NCI-H345 treated with DMSO at 0.1 percent for 48 hours (cell line): ENCODE results near the gene FLYWCH2.

Experiments
- DNase-seq: peaks from one replicate; lab custom pipeline; 2025; ENCODE audit not compliant: unreplicated experiment; lab: John Stamatoyannopoulos, UW

FLYWCH2 gene

GRCh38 chr16:2882650-2883457, at the start of gene FLYWCH2:
Gene FLYWCH2 (plus strand): TSS chr16:2883215. CDS start chr16:2896450, 13,235 bp downstream.
- peak; percentile 95 for DNase-seq

GRCh38 chr16:2833776-2834175, 49.2 kb upstream of the FLYWCH2 start:
- no peak for DNase-seq

GRCh38 chr16:2834968-2835367, 48.0 kb upstream of the FLYWCH2 start:
- no peak for DNase-seq

GRCh38 chr16:2835638-2836493, 47.1 kb upstream of the FLYWCH2 start:
- no peak for DNase-seq

- DNase-seq = no peak
Observed at GRCh38 chr16:2836646-2837508, 46.1 kb upstream of the FLYWCH2 start.

GRCh38 chr16:2838928-2839327, 44.1 kb upstream of the FLYWCH2 start:
- DNase-seq = peak; percentile 28

GRCh38 chr16:2839650-2840450, 43.2 kb upstream of the FLYWCH2 start:
- DNase-seq = no peak

- no peak for DNase-seq
Observed at GRCh38 chr16:2840914-2841313, 42.1 kb upstream of the FLYWCH2 start.

- DNase-seq = no peak
Observed at GRCh38 chr16:2841606-2842339, 41.2 kb upstream of the FLYWCH2 start.

GRCh38 chr16:2842340-2843000, 40.5 kb upstream of the FLYWCH2 start:
- no peak for DNase-seq

GRCh38 chr16:2843526-2843925, 39.5 kb upstream of the FLYWCH2 start:
- DNase-seq = no peak

- no peak for DNase-seq
Observed at GRCh38 chr16:2845116-2845515, 37.9 kb upstream of the FLYWCH2 start.

- DNase-seq = no peak
Observed at GRCh38 chr16:2846511-2847310, 36.3 kb upstream of the FLYWCH2 start.

- no peak for DNase-seq
Observed at GRCh38 chr16:2848933-2849725, 33.9 kb upstream of the FLYWCH2 start.

GRCh38 chr16:2852003-2852730, 30.8 kb upstream of the FLYWCH2 start:
- no peak for DNase-seq

GRCh38 chr16:2852731-2853507, 30.1 kb upstream of the FLYWCH2 start:
- DNase-seq = no peak
